Measurements from ENCODE around the gene YIF1B. TPM values are rescaled to one million over a fixed set of nuclear protein-coding genes. Genes with fewer than 3 reads are reported as not detected.

The YIF1B gene
- total and polyA plus RNA-seq, 3 donors from 2014 or later = 52.1 to 63.7 (median 63.5) TPM

GRCh38 chr19:38360839-38361631, 45.3 kb upstream of the YIF1B start:
- no peak for DNase-seq
- no peaks in the 10 kb centered on the region for H3K9me3 ChIP-seq
- H3K27me3 ChIP-seq = no peaks in the 10 kb centered on the region
- intact Hi-C loops (cut with DNase I; ENCODE audit: low total_unique reads) = no loop called here
- TF ChIP-seq, protein P1, sequence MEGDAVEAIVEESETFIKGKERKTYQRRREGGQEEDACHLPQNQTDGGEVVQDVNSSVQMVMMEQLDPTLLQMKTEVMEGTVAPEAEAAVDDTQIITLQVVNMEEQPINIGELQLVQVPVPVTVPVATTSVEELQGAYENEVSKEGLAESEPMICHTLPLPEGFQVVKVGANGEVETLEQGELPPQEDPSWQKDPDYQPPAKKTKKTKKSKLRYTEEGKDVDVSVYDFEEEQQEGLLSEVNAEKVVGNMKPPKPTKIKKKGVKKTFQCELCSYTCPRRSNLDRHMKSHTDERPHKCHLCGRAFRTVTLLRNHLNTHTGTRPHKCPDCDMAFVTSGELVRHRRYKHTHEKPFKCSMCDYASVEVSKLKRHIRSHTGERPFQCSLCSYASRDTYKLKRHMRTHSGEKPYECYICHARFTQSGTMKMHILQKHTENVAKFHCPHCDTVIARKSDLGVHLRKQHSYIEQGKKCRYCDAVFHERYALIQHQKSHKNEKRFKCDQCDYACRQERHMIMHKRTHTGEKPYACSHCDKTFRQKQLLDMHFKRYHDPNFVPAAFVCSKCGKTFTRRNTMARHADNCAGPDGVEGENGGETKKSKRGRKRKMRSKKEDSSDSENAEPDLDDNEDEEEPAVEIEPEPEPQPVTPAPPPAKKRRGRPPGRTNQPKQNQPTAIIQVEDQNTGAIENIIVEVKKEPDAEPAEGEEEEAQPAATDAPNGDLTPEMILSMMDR (IDR thresholded peaks at IDR 0.05) = no peak
- TF ChIP-seq POLR2A (IDR thresholded peaks at IDR 0.05) = no peak
- H3K4me1 ChIP-seq = peaks cover 5% of the 10 kb centered on the region
- no peak overlapping the region for H3K27ac ChIP-seq
- WGBS, 2 donors = 20% methylated on average over 20 to 23 of the region's 23 CpGs
- H3K4me3 ChIP-seq = peak overlapping the region; percentile 50 to 60
- no peaks in the 10 kb centered on the region for H3K36me3 ChIP-seq (ENCODE audit: low read depth, missing control alignments)

DNA sequence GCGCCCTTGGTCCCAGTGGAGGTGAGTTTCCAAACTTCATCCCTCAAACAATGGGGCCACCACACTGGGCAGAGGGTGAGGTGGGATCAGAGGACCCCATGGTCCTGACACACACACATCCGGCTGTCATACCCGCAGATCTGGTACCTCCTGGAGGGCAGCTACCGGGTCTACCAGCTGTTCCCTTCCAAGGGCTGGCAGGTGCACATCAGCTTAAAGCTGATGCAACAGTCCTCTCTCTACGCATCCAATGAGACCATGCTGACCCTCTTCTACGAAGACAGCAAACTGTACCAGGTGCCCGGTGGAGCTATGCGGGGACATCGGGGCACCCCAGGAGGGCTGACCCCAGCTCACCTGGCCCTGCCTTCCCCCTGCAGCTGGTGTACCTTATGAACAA, 44.6 kb upstream of the YIF1B start:
- no peaks in the 10 kb centered on the region for H3K36me3 ChIP-seq (ENCODE audit: low read depth, missing control alignments)
- no peaks in the 10 kb centered on the region for H3K9me3 ChIP-seq
- no peaks in the 10 kb centered on the region for H3K27me3 ChIP-seq
- TF ChIP-seq, protein P1 (IDR thresholded peaks at IDR 0.05) = no peak
- 80 to 85% methylated on average over 8 to 9 of the region's 9 CpGs for WGBS, 2 donors
- no peak overlapping the region for H3K4me3 ChIP-seq
- DNase-seq = no peak
- H3K27ac ChIP-seq = no peak overlapping the region
- H3K4me1 ChIP-seq = peaks cover 5% of the 10 kb centered on the region
- intact Hi-C loops (cut with DNase I; ENCODE audit: low total_unique reads) = no loop called here

GRCh38 chr19:38359242-38360021, 43.7 kb upstream of the YIF1B start:
- H3K27ac ChIP-seq = no peak overlapping the region
- H3K9me3 ChIP-seq = no peaks in the 10 kb centered on the region
- peaks cover 5% of the 10 kb centered on the region for H3K4me1 ChIP-seq
- no peak overlapping the region for H3K4me3 ChIP-seq
- WGBS, 2 donors = 57 to 58% methylated on average over 17 to 18 of the region's 18 CpGs
- H3K36me3 ChIP-seq (ENCODE audit: low read depth, missing control alignments) = no peaks in the 10 kb centered on the region
- no peaks in the 10 kb centered on the region for H3K27me3 ChIP-seq
- no peak for TF ChIP-seq POLR2A (IDR thresholded peaks at IDR 0.05)
- TF ChIP-seq, protein P1 (IDR thresholded peaks at IDR 0.05) = no peak
- intact Hi-C loops (cut with DNase I; ENCODE audit: low total_unique reads) = no loop called here
- no peak for DNase-seq

- no peak for DNase-seq
Measured at GRCh38 chr19:38358071-38358470, 42.3 kb upstream of the YIF1B start.

More at GRCh38 chr19:38358071-38358470, 42.3 kb upstream of the YIF1B start:
- TF ChIP-seq POLR2A (IDR thresholded peaks at IDR 0.05) = no peak
- TF ChIP-seq, protein P1 (IDR thresholded peaks at IDR 0.05) = no peak
- H3K27me3 ChIP-seq = no peaks in the 10 kb centered on the region
- 37 to 44% methylated on average over 5 of the region's 5 CpGs for WGBS, 2 donors
- peaks cover 5% of the 10 kb centered on the region for H3K4me1 ChIP-seq
- intact Hi-C loops (cut with DNase I; ENCODE audit: low total_unique reads) = no loop called here
- no peaks in the 10 kb centered on the region for H3K36me3 ChIP-seq (ENCODE audit: low read depth, missing control alignments)
- no peak overlapping the region for H3K4me3 ChIP-seq
- H3K9me3 ChIP-seq = no peaks in the 10 kb centered on the region
- no peak overlapping the region for H3K27ac ChIP-seq

All from testis (tissue), 3 donors.